ENCODE results near the gene BBS9.

GRCh38 chr7:33504266-33504665 is 374.9 kb downstream of the BBS9 start:
- TF ChIP-seq EZH2 (IDR thresholded peaks at IDR 0.05): no peak
- TF ChIP-seq POLR2AphosphoS5 (IDR thresholded peaks at IDR 0.05; ENCODE audit: borderline replicate concordance, low read depth, low read length): no peak

Measured in SK-N-MC (cell line).